WI38 (cell line): Measurements from ENCODE around the gene TANC2.

ENCODE experiments used
- H3K4me3 ChIP-seq: 2 replicates; pipeline ENCODE4 v1.5.1; 2011; ENCODE audit warnings: low read depth, mild to moderate bottlenecking, control low read depth, low read length
- CTCF ChIP-seq: IDR thresholded peaks from 2 replicates; pipeline ENCODE4 v1.5.1; 2012; ENCODE audit warnings: low read depth, mild to moderate bottlenecking, control low read depth, low read length

The TANC2 gene

GRCh38 chr17:63001689-63002394 is 35.8 kb downstream of the TANC2 start:
- no peak overlapping the region for H3K4me3 ChIP-seq
- TF ChIP-seq CTCF, result no peak

- H3K4me3 ChIP-seq, result no peak overlapping the region
- no peak for TF ChIP-seq CTCF
Observed at GRCh38 chr17:63002625-63003024, 36.6 kb downstream of the TANC2 start.

- TF ChIP-seq CTCF, result no peak
- no peak overlapping the region for H3K4me3 ChIP-seq
Observed at GRCh38 chr17:63015824-63016223, 49.8 kb downstream of the TANC2 start.
